ENCODE data around the gene SAE1.

The SAE1 gene

GRCh38 chr19:47125669-47125938 is 5.0 kb upstream of the SAE1 start:
- H3K79me2 ChIP-seq (ENCODE audit: insufficient read depth, low read length) = peaks cover 2% of the 10 kb centered on the region; the same call in 1 of the 2 replicates
- H3K9ac ChIP-seq (ENCODE audit: low read depth, low read length) = no peak overlapping the region
- no peaks in the 10 kb centered on the region for H3K36me3 ChIP-seq (ENCODE audit: insufficient read depth, low read length)
- DNase-seq (no peak), ATAC-seq (ENCODE audit: insufficient read depth, low read depth) (no peak)
- peaks cover 7% of the 10 kb centered on the region for H3K4me1 ChIP-seq (ENCODE audit: insufficient read depth, low read length)
- H4K20me1 ChIP-seq (ENCODE audit: insufficient read depth, low read length) = no peaks in the 10 kb centered on the region
- no peak overlapping the region for H3K27ac ChIP-seq (ENCODE audit: low read length)
- H3K4me2 ChIP-seq (ENCODE audit: insufficient read depth, low read length) = no peak overlapping the region
- no peaks in the 10 kb centered on the region for H3K27me3 ChIP-seq (ENCODE audit: insufficient read depth, low read length, poor library complexity)
- no peak overlapping the region for H2AFZ ChIP-seq (ENCODE audit: low read depth, low read length)
- no peak overlapping the region for H3K4me3 ChIP-seq (ENCODE audit: low read depth in 1 of 2, low read length in 2 of 2)
- TF ChIP-seq EZH2 (IDR thresholded peaks at IDR 0.05; ENCODE audit: borderline replicate concordance, low read depth, low read length, severe bottlenecking) (no peak), CTCF (IDR thresholded peaks at IDR 0.05; ENCODE audit: borderline replicate concordance, extremely low read depth, low read length, poor library complexity, severe bottlenecking) (no peak)
- H3K9me3 ChIP-seq (ENCODE audit: insufficient read depth, low read length, severe bottlenecking) = no peaks in the 10 kb centered on the region

GRCh38 chr19:47129579-47129978 is 1.1 kb upstream of the SAE1 start:
- ATAC-seq (ENCODE audit: insufficient read depth, low read depth) (no peak), DNase-seq (no peak)
- no peak overlapping the region for H3K4me3 ChIP-seq (ENCODE audit: low read depth in 1 of 2, low read length in 2 of 2)
- H3K27me3 ChIP-seq (ENCODE audit: insufficient read depth, low read length, poor library complexity) = no peaks in the 10 kb centered on the region
- no peak overlapping the region for H3K27ac ChIP-seq (ENCODE audit: low read length)
- H4K20me1 ChIP-seq (ENCODE audit: insufficient read depth, low read length) = peaks cover 30% of the 10 kb centered on the region
- H3K79me2 ChIP-seq (ENCODE audit: insufficient read depth, low read length) = peaks cover 42% of the 10 kb centered on the region
- H3K9ac ChIP-seq (ENCODE audit: low read depth, low read length) = no peak overlapping the region
- peaks cover 36% of the 10 kb centered on the region for H3K4me1 ChIP-seq (ENCODE audit: insufficient read depth, low read length)
- TF ChIP-seq EZH2 (IDR thresholded peaks at IDR 0.05; ENCODE audit: borderline replicate concordance, low read depth, low read length, severe bottlenecking) (no peak), CTCF (IDR thresholded peaks at IDR 0.05; ENCODE audit: borderline replicate concordance, extremely low read depth, low read length, poor library complexity, severe bottlenecking) (no peak)
- no peaks in the 10 kb centered on the region for H3K9me3 ChIP-seq (ENCODE audit: insufficient read depth, low read length, severe bottlenecking)
- peak overlapping the region; percentile 68; the same call in 1 of the 2 replicates for H2AFZ ChIP-seq (ENCODE audit: low read depth, low read length)
- H3K4me2 ChIP-seq (ENCODE audit: insufficient read depth, low read length) = no peak overlapping the region
- peaks cover 32% of the 10 kb centered on the region for H3K36me3 ChIP-seq (ENCODE audit: insufficient read depth, low read length)

GRCh38 chr19:47130120-47130588 is 481 bp upstream of the SAE1 start:
- Histone ChIP-seq H3K9ac (ENCODE audit: low read depth, low read length) (peak overlapping the region; percentile 92; the same call in 1 of the 2 replicates), H3K4me1 (ENCODE audit: insufficient read depth, low read length) (peaks cover 37% of the 10 kb centered on the region), H3K4me2 (ENCODE audit: insufficient read depth, low read length) (peak overlapping the region; percentile 91), H3K36me3 (ENCODE audit: insufficient read depth, low read length) (peaks cover 34% of the 10 kb centered on the region), H4K20me1 (ENCODE audit: insufficient read depth, low read length) (peaks cover 35% of the 10 kb centered on the region), H3K4me3 (ENCODE audit: low read depth in 1 of 2, low read length in 2 of 2) (peak overlapping the region in 1 of 2 experiments; percentile 100; a peak in 2 of 4 replicates), H3K79me2 (ENCODE audit: insufficient read depth, low read length) (peaks cover 48% of the 10 kb centered on the region), H3K9me3 (ENCODE audit: insufficient read depth, low read length, severe bottlenecking) (no peaks in the 10 kb centered on the region), H3K27ac (ENCODE audit: low read length) (peak overlapping the region; percentile 95), H3K27me3 (ENCODE audit: insufficient read depth, low read length, poor library complexity) (no peaks in the 10 kb centered on the region), H2AFZ (ENCODE audit: low read depth, low read length) (peak overlapping the region; percentile 68)
- no peak for ATAC-seq (ENCODE audit: insufficient read depth, low read depth)
- no peak for DNase-seq
- no peak for TF ChIP-seq CTCF (IDR thresholded peaks at IDR 0.05; ENCODE audit: borderline replicate concordance, extremely low read depth, low read length, poor library complexity, severe bottlenecking)
- no peak for TF ChIP-seq EZH2 (IDR thresholded peaks at IDR 0.05; ENCODE audit: borderline replicate concordance, low read depth, low read length, severe bottlenecking)

Measured in DND-41 (cell line).